HepG2 (cell line): Measurements from ENCODE around the gene BIK. TPM values are rescaled to one million over a fixed set of nuclear protein-coding genes. Genes with fewer than 3 reads are reported as not detected.

ENCODE experiments used
- ARID2 ChIP-seq: sonication (generic); formaldehyde crosslinking; IDR thresholded peaks from 2 replicates; pipeline ENCODE4 v1.8.1; 2022; ENCODE audit warnings: mild to moderate bottlenecking, missing genetic modification reagents, borderline replicate concordance
- CBX5 ChIP-seq: sonication (generic); formaldehyde crosslinking; IDR thresholded peaks from 2 replicates; pipeline ENCODE4 v1.4.0; 2020; ENCODE audit warnings: missing genetic modification reagents, borderline replicate concordance
- CHCHD3 ChIP-seq: sonication (generic); formaldehyde crosslinking; IDR thresholded peaks from 2 replicates; pipeline ENCODE4 v1.8.0; 2022; ENCODE audit warnings: mild to moderate bottlenecking, missing genetic modification reagents, moderate library complexity
- ETV6 ChIP-seq: sonication (generic); formaldehyde crosslinking; conservative IDR thresholded peaks from 2 replicates; pipeline ENCODE4 v1.4.0; 2020; ENCODE audit warnings: missing genetic modification reagents
- KAT8 ChIP-seq: IDR thresholded peaks from 2 replicates; pipeline ENCODE4 v1.6.1; 2016; ENCODE audit warnings: missing genetic modification reagents, missing compliant biosample characterization
- MED13 ChIP-seq: sonication (generic); formaldehyde crosslinking; IDR thresholded peaks from 2 replicates; pipeline ENCODE4 v1.5.0; 2020; ENCODE audit warnings: missing genetic modification reagents
- NFYB ChIP-seq: sonication (generic); formaldehyde crosslinking; IDR thresholded peaks from 2 replicates; pipeline ENCODE4 v1.4.0; 2020; ENCODE audit warnings: missing genetic modification reagents
- RXRB ChIP-seq: IDR thresholded peaks from 2 replicates; pipeline ENCODE4 v1.6.1; 2016; ENCODE audit warnings: borderline replicate concordance, missing genetic modification reagents, missing compliant biosample characterization
- SMAD1 ChIP-seq: sonication (generic); formaldehyde crosslinking; IDR thresholded peaks from 2 replicates; pipeline ENCODE4 v1.4.0; 2020; ENCODE audit warnings: missing genetic modification reagents, low read depth, mild to moderate bottlenecking, borderline replicate concordance
- TCF12 ChIP-seq, 2 experiments: fragments of 450-650 bp in 1 of 2; sonication (generic) in 1 of 2; formaldehyde crosslinking in 1 of 2; IDR thresholded peaks; 2 replicates each; pipeline versions ENCODE4 v1.6.1 to v1.8.0; 2017 to 2022; ENCODE audit warnings: antibody characterized with exemption in 1 of 2, mild to moderate bottlenecking in 1 of 2, missing genetic modification reagents in 1 of 2, moderate library complexity in 1 of 2
- ZBTB8A ChIP-seq: sonication (generic); formaldehyde crosslinking; IDR thresholded peaks from 2 replicates; pipeline ENCODE4 v1.4.0; 2020; ENCODE audit warnings: mild to moderate bottlenecking, low read depth, missing genetic modification reagents, borderline replicate concordance
- ZNF160 ChIP-seq: sonication (generic); formaldehyde crosslinking; IDR thresholded peaks from 2 replicates; pipeline ENCODE4 v1.8.0; 2022; ENCODE audit warnings: mild to moderate bottlenecking, inconsistent platforms, missing genetic modification reagents
- ZNF224 ChIP-seq: sonication (generic); formaldehyde crosslinking; IDR thresholded peaks from 2 replicates; pipeline ENCODE4 v1.5.0; 2020; ENCODE audit warnings: mild to moderate bottlenecking, missing genetic modification reagents
- ZNF232 ChIP-seq: sonication (generic); formaldehyde crosslinking; IDR thresholded peaks from 2 replicates; pipeline ENCODE4 v1.4.0; 2020; ENCODE audit warnings: missing genetic modification reagents, borderline replicate concordance
- ZNF513 ChIP-seq: sonication (generic); formaldehyde crosslinking; conservative IDR thresholded peaks from 2 replicates; pipeline ENCODE4 v1.5.0; 2020; ENCODE audit warnings: missing genetic modification reagents
- ZNF720 ChIP-seq: sonication (generic); formaldehyde crosslinking; IDR thresholded peaks from 2 replicates; pipeline ENCODE4 v1.4.0; 2020; ENCODE audit warnings: missing genetic modification reagents
- ZNF773 ChIP-seq: sonication (generic); formaldehyde crosslinking; IDR thresholded peaks from 2 replicates; pipeline ENCODE4 v1.4.0; 2020; ENCODE audit warnings: missing genetic modification reagents, borderline replicate concordance
- polyA plus RNA-seq, 8 experiments: library from polyadenylated mRNA; depleted of rRNA in 3 of 8; stranded (reverse) in 7 of 8; unstranded in 1 of 8; fragments of >200 nt; fragmentation: Illumina TruSeq in 4 of 8; extraction: Trizol in 4 of 8; gene quantifications; 2 replicates each; pipeline versions ENCODE4 v1.2.1 to v1.2.3, GENCODE V29; 2011 to 2016; ENCODE audit warnings: low read depth in 4 of 8, missing spikeins in 1 of 8, mixed read lengths in 1 of 8; ENCODE audit not compliant: insufficient read depth in 1 of 8
- total RNA-seq, 5 experiments: library from RNA; depleted of rRNA; stranded (reverse); fragments of >200 nt; fragmentation: Illumina TruSeq; extraction: Trizol; gene quantifications; 2 replicates each; pipeline ENCODE4 v1.2.3, GENCODE V29; 2016; ENCODE audit warnings: low read depth in 1 of 5
- TF ChIP-seq, protein P1 (sequence below): sonication (generic); formaldehyde crosslinking; IDR thresholded peaks from 2 replicates; pipeline ENCODE4 v1.8.1; 2023; ENCODE audit warnings: mild to moderate bottlenecking, missing genetic modification reagents
- TF ChIP-seq, protein P2 (sequence below): fragments of 450-650 bp; IDR thresholded peaks from 2 replicates; pipeline ENCODE4 v1.6.1; 2017; ENCODE audit warnings: mild to moderate bottlenecking
- TF ChIP-seq, protein P3 (sequence below): sonication (generic); formaldehyde crosslinking; IDR thresholded peaks from 2 replicates; pipeline ENCODE4 v1.4.0; 2020; ENCODE audit warnings: missing genetic modification reagents
- TF ChIP-seq, protein P4 (sequence below): sonication (generic); formaldehyde crosslinking; IDR thresholded peaks from 2 replicates; pipeline ENCODE4 v1.4.0; 2020; ENCODE audit warnings: missing genetic modification reagents, mild to moderate bottlenecking, borderline replicate concordance

Gene BIK
- total and polyA plus RNA-seq, 2 of the 13 experiments (the other 11 are each of a cell fraction or from before 2014, with no cell fraction given) = 0.54 to 0.80 TPM

GRCh38 chr22:43142880-43143562 is 32.5 kb downstream of the BIK start, which contains the start of gene MCAT (continued):
- TF ChIP-seq TCF12 (IDR thresholded peaks at IDR 0.05) = no peak
- TF ChIP-seq TCF12 (CRISPR knock-in tag; IDR thresholded peaks at IDR 0.05) = 0 out of 2 replicates have a peak, but pooled peaks have one; percentile 77
- TF ChIP-seq ZNF224 = 0 out of 2 replicates have a peak, but pooled peaks have one; percentile 50
- no peak for TF ChIP-seq ZBTB8A
- TF ChIP-seq CHCHD3 (CRISPR knock-in tag) = 0 out of 2 replicates have a peak, but pooled peaks have one; percentile 59
- TF ChIP-seq, protein P1, sequence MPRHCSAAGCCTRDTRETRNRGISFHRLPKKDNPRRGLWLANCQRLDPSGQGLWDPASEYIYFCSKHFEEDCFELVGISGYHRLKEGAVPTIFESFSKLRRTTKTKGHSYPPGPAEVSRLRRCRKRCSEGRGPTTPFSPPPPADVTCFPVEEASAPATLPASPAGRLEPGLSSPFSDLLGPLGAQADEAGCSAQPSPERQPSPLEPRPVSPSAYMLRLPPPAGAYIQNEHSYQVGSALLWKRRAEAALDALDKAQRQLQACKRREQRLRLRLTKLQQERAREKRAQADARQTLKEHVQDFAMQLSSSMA = no peak
- no peak for TF ChIP-seq NFYB (CRISPR knock-in tag)
- TF ChIP-seq, protein P2, sequence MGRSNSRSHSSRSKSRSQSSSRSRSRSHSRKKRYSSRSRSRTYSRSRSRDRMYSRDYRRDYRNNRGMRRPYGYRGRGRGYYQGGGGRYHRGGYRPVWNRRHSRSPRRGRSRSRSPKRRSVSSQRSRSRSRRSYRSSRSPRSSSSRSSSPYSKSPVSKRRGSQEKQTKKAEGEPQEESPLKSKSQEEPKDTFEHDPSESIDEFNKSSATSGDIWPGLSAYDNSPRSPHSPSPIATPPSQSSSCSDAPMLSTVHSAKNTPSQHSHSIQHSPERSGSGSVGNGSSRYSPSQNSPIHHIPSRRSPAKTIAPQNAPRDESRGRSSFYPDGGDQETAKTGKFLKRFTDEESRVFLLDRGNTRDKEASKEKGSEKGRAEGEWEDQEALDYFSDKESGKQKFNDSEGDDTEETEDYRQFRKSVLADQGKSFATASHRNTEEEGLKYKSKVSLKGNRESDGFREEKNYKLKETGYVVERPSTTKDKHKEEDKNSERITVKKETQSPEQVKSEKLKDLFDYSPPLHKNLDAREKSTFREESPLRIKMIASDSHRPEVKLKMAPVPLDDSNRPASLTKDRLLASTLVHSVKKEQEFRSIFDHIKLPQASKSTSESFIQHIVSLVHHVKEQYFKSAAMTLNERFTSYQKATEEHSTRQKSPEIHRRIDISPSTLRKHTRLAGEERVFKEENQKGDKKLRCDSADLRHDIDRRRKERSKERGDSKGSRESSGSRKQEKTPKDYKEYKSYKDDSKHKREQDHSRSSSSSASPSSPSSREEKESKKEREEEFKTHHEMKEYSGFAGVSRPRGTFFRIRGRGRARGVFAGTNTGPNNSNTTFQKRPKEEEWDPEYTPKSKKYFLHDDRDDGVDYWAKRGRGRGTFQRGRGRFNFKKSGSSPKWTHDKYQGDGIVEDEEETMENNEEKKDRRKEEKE = no peak
- peak; percentile 89 for TF ChIP-seq CBX5 (CRISPR knock-in tag)
- TF ChIP-seq ZNF720 (CRISPR knock-in tag) = no peak
- TF ChIP-seq, protein P3, sequence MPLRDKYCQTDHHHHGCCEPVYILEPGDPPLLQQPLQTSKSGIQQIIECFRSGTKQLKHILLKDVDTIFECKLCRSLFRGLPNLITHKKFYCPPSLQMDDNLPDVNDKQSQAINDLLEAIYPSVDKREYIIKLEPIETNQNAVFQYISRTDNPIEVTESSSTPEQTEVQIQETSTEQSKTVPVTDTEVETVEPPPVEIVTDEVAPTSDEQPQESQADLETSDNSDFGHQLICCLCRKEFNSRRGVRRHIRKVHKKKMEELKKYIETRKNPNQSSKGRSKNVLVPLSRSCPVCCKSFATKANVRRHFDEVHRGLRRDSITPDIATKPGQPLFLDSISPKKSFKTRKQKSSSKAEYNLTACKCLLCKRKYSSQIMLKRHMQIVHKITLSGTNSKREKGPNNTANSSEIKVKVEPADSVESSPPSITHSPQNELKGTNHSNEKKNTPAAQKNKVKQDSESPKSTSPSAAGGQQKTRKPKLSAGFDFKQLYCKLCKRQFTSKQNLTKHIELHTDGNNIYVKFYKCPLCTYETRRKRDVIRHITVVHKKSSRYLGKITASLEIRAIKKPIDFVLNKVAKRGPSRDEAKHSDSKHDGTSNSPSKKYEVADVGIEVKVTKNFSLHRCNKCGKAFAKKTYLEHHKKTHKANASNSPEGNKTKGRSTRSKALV (CRISPR knock-in tag) = no peak; the same call in 1 of the 2 replicates
- TF ChIP-seq, protein P4, sequence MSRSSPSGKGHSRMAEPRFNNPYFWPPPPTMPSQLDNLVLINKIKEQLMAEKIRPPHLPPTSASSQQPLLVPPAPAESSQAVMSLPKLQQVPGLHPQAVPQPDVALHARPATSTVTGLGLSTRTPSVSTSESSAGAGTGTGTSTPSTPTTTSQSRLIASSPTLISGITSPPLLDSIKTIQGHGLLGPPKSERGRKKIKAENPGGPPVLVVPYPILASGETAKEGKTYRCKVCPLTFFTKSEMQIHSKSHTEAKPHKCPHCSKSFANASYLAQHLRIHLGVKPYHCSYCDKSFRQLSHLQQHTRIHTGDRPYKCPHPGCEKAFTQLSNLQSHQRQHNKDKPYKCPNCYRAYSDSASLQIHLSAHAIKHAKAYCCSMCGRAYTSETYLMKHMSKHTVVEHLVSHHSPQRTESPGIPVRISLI = peak; percentile 10; the same call in 1 of the 2 replicates
- TF ChIP-seq RXRB = peak; percentile 70; the same call in 1 of the 2 replicates
- TF ChIP-seq ARID2 (CRISPR knock-in tag) = no peak
- no peak for TF ChIP-seq ZNF232
- TF ChIP-seq ZNF513 (CRISPR knock-in tag) = no peak
- TF ChIP-seq ETV6 = no peak; the same call in 1 of the 2 replicates
- TF ChIP-seq MED13 (CRISPR knock-in tag) = no peak
- no peak for TF ChIP-seq SMAD1 (CRISPR knock-in tag)
- TF ChIP-seq ZNF773 (CRISPR knock-in tag) = no peak
- TF ChIP-seq KAT8 = peak; percentile 99
- peak; percentile 54; the same call in 1 of the 2 replicates for TF ChIP-seq ZNF160 (CRISPR knock-in tag)
